ENCODE results near the gene MSI2. TPM values are rescaled to one million over a fixed set of nuclear protein-coding genes. Genes with fewer than 3 reads are reported as not detected.

Gene MSI2
- total RNA-seq, 1 experiment from 2014 or later = 174 TPM

GRCh38 chr17:57537524-57538410 is 281.4 kb downstream of the MSI2 start:
- Mint-ChIP-seq H3K9me3 (ENCODE audit: unreplicated experiment) (no peaks in the 10 kb centered on the region), H3K36me3 (ENCODE audit: insufficient read depth, unreplicated experiment) (peaks cover 63% of the 10 kb centered on the region), H3K27ac (ENCODE audit: unreplicated experiment) (peak overlapping the region; percentile 49), H3K4me3 (ENCODE audit: unreplicated experiment) (no peak overlapping the region), H3K4me1 (ENCODE audit: low read depth, unreplicated experiment) (peaks cover 42% of the 10 kb centered on the region), H3K27me3 (ENCODE audit: insufficient read depth, unreplicated experiment) (no peaks in the 10 kb centered on the region)
- H3K36me3 ChIP-seq (ENCODE audit: control insufficient read depth, insufficient read depth, low read length) = no peaks in the 10 kb centered on the region
- TF ChIP-seq, protein P1, sequence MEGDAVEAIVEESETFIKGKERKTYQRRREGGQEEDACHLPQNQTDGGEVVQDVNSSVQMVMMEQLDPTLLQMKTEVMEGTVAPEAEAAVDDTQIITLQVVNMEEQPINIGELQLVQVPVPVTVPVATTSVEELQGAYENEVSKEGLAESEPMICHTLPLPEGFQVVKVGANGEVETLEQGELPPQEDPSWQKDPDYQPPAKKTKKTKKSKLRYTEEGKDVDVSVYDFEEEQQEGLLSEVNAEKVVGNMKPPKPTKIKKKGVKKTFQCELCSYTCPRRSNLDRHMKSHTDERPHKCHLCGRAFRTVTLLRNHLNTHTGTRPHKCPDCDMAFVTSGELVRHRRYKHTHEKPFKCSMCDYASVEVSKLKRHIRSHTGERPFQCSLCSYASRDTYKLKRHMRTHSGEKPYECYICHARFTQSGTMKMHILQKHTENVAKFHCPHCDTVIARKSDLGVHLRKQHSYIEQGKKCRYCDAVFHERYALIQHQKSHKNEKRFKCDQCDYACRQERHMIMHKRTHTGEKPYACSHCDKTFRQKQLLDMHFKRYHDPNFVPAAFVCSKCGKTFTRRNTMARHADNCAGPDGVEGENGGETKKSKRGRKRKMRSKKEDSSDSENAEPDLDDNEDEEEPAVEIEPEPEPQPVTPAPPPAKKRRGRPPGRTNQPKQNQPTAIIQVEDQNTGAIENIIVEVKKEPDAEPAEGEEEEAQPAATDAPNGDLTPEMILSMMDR (IDR thresholded peaks at IDR 0.05; ENCODE audit: insufficient read depth in 1 of 2, low read depth in 1 of 2, low read length in 1 of 2, severe bottlenecking in 1 of 2, unreplicated experiment in 1 of 2) = no peak
- H3K9me3 ChIP-seq = no peaks in the 10 kb centered on the region
- no peak for DNase-seq
- CTCF ChIA-PET = interaction anchor here (1.2 kb wide), 1 partner anchor 295 kb away, joined by 4 read pairs; no protein-coding TSS in a partner anchor
- POLR2A ChIA-PET = interaction anchor here (0.5 kb wide), 1 partner anchor 10 kb away, joined by 5 read pairs; no protein-coding TSS in a partner anchor
- intact Hi-C loops (cut with micrococcal nuclease; ENCODE audit: unreplicated experiment) = no loop called here
- peaks cover 29% of the 10 kb centered on the region for H3K4me1 ChIP-seq
- H3K27me3 ChIP-seq (replicated peaks; ENCODE audit: control insufficient read depth, insufficient read depth, low read length) = no peaks in the 10 kb centered on the region
- H3K4me3 ChIP-seq (ENCODE audit: low read depth, low read length) = no peak overlapping the region
- no TSS peak for BruUV-seq (replicated peaks)

GRCh38 chr17:57538736-57539456 is 282.6 kb downstream of the MSI2 start:
- Mint-ChIP-seq H3K4me1 (ENCODE audit: low read depth, unreplicated experiment) (peaks cover 48% of the 10 kb centered on the region), H3K4me3 (ENCODE audit: unreplicated experiment) (no peak overlapping the region), H3K27ac (ENCODE audit: unreplicated experiment) (peak overlapping the region; percentile 49), H3K27me3 (ENCODE audit: insufficient read depth, unreplicated experiment) (no peaks in the 10 kb centered on the region), H3K9me3 (ENCODE audit: unreplicated experiment) (no peaks in the 10 kb centered on the region), H3K36me3 (ENCODE audit: insufficient read depth, unreplicated experiment) (peaks cover 62% of the 10 kb centered on the region)
- Histone ChIP-seq H3K36me3 (ENCODE audit: control insufficient read depth, insufficient read depth, low read length) (no peaks in the 10 kb centered on the region), H3K4me1 (peaks cover 33% of the 10 kb centered on the region), H3K4me3 (ENCODE audit: low read depth, low read length) (no peak overlapping the region), H3K27me3 (replicated peaks; ENCODE audit: control insufficient read depth, insufficient read depth, low read length) (no peaks in the 10 kb centered on the region), H3K9me3 (no peaks in the 10 kb centered on the region)
- no TSS peak for BruUV-seq (replicated peaks)
- intact Hi-C loops (cut with micrococcal nuclease; ENCODE audit: unreplicated experiment) = no loop called here
- POLR2A ChIA-PET = interaction anchor here (0.6 to 0.9 kb wide), 2 partner anchors 11 to 20 kb away, joined by 3 read pairs; no protein-coding TSS in a partner anchor
- TF ChIP-seq, protein P1 (IDR thresholded peaks at IDR 0.05; ENCODE audit: insufficient read depth in 1 of 2, low read depth in 1 of 2, low read length in 1 of 2, severe bottlenecking in 1 of 2, unreplicated experiment in 1 of 2) = no peak
- DNase-seq = no peak
- CTCF ChIA-PET = interaction anchor here (0.9 to 1.2 kb wide), 2 partner anchors 23 to 296 kb away, joined by 3 to 4 read pairs; no protein-coding TSS in a partner anchor

DNA sequence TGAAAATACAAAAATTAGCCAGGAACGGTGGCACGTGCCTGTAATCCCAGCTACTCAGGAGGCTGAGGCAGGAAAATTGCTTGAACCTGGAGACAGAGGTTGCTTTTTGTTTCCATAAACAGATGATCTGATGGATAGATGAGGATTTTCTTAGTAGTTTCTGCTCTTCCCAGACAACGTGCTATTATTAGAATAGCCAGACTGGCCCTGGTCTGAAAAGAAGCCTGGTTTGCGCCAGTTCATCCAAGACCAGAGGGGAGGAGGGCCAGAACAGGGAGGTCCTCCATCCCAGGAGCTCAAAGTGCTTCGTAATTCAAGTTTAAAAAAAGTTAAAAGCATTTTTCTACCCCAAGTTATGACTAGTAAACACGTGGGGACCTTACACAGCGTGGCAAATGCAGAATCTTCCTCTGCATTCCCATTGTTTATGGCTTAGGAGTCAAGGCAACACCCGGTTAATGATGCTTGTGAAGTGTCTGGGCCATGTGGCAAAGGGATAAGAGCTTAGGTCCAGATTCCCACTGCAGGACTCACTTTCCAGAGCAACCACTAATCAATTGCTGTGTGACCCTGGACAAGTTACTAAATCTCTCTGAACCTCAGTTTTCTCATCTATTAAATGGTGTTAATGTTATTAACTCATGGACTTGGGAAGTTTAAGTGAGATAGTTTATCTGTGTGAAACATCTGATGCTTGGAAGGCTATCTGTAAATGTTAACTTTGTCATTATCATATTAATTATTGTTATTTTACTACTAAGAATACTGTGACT is 283.4 kb downstream of the MSI2 start:
- Histone ChIP-seq H3K27me3 (replicated peaks; ENCODE audit: control insufficient read depth, insufficient read depth, low read length) (no peaks in the 10 kb centered on the region), H3K4me3 (ENCODE audit: low read depth, low read length) (no peak overlapping the region), H3K4me1 (peaks cover 41% of the 10 kb centered on the region), H3K36me3 (ENCODE audit: control insufficient read depth, insufficient read depth, low read length) (no peaks in the 10 kb centered on the region), H3K9me3 (no peaks in the 10 kb centered on the region)
- Mint-ChIP-seq H3K9me3 (ENCODE audit: unreplicated experiment) (no peaks in the 10 kb centered on the region), H3K4me3 (ENCODE audit: unreplicated experiment) (no peak overlapping the region), H3K4me1 (ENCODE audit: low read depth, unreplicated experiment) (peaks cover 56% of the 10 kb centered on the region), H3K36me3 (ENCODE audit: insufficient read depth, unreplicated experiment) (peaks cover 60% of the 10 kb centered on the region), H3K27me3 (ENCODE audit: insufficient read depth, unreplicated experiment) (no peaks in the 10 kb centered on the region), H3K27ac (ENCODE audit: unreplicated experiment) (no peak overlapping the region)
- intact Hi-C loops (cut with micrococcal nuclease; ENCODE audit: unreplicated experiment) = no loop called here
- ChIA-PET POLR2A (no interaction called here), CTCF (no interaction called here)
- no peak for DNase-seq
- BruUV-seq (replicated peaks) = no TSS peak
- TF ChIP-seq, protein P1 (IDR thresholded peaks at IDR 0.05; ENCODE audit: insufficient read depth in 1 of 2, low read depth in 1 of 2, low read length in 1 of 2, severe bottlenecking in 1 of 2, unreplicated experiment in 1 of 2) = no peak
